ENCODE results near the gene PHF19. TPM values are rescaled to one million over a fixed set of nuclear protein-coding genes. Genes with fewer than 3 reads are reported as not detected.
A peak's percentile ranks its signal among the peaks of the same experiment; 100 is the strongest.

The PHF19 gene
- total RNA-seq, 1 experiment from 2014 or later: 47.0 TPM

DNA sequence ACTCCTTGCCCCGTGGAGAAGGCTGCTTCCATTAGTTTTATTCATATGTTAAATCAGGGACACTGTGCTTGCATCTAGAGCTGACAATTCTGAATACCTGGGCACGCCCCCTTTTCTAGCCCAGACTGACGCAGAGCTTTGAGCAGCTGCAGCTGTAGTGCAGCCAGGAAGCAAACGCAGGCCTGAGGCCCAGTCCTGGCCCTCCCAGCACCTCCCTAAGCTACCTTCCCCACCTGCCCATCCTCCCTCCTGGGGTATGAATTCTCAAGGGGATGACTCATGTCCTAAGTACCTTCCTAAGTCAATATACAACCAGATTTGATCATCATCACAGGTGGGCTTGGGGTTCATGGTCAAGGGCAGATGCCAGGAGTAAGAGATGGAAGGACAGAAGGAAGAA lies 3.5 kb downstream of the PHF19 start:
- DNase-seq (ENCODE audit: low spot score): peak; percentile 39

DNA sequence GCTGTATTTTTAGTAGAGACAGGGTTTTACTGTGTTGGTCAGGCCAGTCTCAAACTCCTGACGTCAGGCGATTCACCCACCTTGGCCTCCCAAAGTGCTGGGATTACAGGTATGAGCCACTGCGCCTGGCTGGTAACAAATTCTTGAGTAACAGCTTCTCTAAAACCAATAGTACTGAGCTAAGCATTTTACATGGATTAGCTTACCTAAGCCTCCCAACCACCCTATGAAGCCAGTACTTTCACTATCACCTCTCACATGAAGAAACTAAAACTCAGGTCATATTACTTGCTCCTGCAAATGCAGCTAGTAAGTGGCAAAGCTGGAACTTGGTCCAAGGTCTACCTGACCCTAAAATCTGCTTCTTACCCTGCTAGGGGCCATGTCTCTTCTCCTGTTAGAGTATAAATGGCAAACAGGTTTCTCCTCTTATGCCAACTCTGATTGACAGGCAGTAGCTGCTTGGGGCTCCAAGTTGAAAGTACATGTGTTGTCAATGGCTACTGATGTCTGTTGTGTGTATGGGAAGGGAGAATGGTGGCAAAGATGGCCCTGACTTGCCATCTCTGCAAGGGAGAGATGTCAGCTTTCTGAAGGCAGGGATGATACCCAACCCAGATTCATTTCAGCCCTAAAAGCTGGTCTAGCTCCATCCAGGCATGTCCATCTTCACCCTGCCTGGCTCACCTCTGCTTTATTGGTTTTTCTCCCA lies 4.0 kb downstream of the PHF19 start:
- DNase-seq (ENCODE audit: low spot score): no peak

DNA sequence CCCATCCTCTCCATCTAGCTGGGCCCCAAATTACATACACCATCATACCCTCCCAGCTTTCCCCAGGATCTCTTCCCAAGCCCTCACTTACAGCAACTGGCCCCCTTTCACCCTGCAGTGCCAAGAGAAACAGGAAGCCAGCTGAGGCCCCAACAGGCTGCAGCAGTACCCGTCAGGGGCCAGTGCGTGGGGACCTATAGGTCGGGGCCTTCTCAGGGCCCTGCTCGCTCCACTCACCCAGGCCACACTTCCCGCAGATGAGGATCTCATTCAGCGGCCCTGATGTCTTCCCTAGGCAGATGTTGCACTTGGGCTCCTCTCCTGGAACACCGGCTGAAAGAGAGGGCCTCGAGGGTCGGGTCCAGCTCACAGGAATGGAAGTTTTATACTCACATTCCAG lies 6.8 kb downstream of the PHF19 start:
- no peak for DNase-seq (ENCODE audit: low spot score)

DNA sequence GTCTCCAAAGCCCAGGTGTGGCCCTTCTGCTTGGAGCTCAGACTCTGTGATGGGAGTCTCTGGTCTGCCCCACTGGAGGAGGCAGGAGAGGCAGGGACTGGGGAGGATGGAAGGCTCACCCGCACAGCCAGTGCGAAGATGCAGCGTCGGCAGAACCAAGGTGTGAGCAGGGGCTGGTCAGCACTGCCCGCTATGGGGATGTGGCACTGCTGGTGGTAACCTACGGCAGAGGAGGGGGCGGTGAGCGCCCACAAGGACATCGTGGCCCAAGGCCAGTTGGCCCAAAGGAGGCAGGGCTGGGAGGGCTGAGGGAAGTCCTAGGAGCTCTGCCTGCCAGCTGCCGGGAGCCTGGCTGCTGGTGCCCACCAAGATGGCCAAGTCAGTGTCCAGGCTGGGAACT lies 7.3 kb downstream of the PHF19 start:
- no peak for DNase-seq (ENCODE audit: low spot score)

DNA sequence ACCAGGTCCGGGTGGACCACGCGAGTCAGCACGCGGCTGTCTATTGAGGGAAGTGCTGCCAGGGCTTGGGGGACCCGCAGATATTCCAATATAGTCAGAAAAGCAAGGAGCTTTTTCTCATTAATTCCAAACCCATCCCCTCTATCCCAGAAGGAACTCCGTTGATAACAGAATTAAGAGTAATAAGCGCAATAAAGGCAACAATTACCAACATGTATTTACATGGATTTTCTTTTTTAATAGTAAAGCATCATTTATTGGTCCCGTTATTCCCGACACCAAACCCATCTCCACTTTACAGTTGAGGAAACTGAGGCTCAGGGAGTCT lies 7.7 kb downstream of the PHF19 start:
- DNase-seq (ENCODE audit: low spot score): no peak

DNA sequence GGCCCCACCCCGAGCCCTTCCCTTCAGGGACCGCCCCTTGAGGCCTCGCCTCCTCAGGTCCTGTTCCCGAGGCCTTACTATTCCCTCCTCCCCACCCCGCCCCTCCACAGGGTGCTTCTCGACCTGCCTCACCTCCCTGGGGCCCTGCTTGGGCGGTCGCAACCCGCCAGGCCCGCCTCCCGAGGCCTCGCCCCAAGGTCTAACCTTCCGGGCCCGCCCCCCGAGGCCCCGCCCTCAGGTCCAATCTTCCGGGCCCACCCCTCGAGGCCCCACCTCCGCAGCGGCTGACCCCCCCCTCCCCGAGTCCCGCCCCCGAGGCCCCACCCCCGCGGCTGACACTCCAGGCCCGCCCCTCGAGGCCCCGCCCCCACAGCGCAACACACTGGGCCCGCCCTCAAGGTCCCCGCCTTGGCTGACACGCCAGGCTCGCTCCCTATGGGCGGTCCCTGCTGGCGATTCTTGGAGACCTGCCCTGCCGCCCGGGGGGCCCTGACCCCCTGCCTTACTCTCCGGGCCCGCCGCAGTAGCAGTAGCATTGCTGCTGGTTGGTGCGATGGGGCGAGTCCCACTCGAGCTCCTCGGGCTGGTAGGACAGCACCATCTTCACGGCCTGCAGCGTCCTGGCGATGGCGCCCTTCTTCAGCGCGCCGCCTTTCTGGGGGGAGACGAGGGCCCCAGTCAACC lies 8.2 kb downstream of the PHF19 start:
- DNase-seq (ENCODE audit: low spot score): peak; percentile 33

DNA sequence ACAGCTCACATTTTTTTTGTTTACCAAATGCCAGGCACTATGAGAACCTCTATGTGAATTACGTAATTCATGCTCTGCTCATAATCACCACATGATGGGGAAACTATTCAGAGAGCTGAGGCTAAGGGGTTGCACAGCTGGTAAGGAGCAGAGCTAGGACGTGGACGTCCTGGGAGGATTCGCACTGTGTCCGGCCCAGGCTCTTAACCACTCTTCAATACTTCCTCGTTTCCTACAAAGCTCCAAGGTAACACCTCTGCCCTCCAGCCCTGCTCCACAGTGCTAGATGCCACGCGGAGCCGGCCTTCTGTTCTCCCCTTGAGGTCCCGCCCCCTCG lies 8.7 kb downstream of the PHF19 start:
- no peak for DNase-seq (ENCODE audit: low spot score)

DNA sequence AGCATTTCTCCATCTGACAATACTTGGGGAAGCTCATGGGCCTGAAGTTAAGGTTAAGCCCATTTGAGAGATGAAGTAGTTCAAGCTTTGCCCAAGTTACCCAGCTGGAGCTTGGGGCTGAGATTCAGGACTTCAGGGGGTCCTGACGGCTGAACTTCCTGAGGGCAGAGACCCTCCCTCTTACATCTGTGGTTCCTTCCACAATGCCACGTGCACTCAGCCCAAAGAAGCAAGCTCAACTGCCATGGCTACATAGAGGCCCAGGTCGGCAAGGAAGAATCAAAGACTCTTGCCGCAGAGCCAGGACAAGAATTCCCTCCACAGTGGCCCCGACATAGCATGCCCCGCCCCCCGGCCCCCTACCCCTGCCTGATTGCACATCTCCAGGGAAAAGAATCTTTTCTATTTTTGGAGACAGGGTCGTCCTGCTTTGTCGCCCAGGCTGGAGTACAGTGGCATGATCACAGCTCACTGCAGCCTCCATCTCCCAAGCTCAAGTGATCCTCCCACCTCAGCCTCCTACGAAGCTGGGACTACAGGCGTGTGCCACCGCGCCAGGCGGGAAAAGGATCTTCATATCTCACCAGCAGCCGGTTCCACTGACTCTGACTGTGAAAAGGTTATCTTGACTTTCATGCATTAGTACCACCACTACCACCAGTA lies 9.2 kb downstream of the PHF19 start:
- no peak for DNase-seq (ENCODE audit: low spot score)

DNA sequence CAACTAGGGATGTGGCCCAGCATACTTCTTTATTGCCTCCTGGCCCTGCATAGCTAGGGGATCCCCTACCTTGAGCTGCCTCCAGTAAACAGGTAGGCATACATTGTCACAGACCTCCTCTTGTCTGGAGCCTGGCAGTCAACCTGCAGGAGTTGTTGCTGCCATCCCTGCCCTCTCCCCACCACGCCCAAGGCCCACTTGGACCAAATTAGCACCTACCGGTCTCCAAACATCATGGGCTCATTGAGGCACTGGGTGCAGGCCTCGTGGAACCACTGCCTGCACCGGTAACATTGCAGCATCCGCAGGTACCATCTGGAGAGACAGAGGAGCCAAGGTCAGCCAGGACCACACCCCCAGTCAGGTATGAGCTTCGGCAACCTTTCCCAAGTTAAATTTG lies 10.3 kb downstream of the PHF19 start:
- no peak for DNase-seq (ENCODE audit: low spot score)

DNA sequence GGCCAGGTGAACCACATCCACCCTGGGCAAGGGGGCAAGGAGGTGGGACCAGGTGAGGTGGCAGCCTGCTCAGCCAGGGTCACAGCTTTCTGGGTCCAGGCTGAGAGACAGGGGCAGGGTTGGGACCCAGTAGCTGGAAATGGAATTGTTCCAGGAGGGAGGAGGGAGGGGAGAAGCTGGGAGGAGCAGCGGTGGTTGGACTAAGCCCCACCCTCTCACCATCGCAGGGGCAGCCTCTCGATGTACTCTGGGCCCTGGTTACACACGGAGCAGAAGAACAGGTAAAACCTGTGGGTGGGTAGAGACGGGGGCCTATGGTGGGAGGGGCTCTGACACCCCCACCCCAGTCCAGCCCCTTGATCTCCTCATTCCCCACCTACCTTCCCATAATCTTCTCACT lies 11.2 kb downstream of the PHF19 start:
- no peak for DNase-seq (ENCODE audit: low spot score)

DNA sequence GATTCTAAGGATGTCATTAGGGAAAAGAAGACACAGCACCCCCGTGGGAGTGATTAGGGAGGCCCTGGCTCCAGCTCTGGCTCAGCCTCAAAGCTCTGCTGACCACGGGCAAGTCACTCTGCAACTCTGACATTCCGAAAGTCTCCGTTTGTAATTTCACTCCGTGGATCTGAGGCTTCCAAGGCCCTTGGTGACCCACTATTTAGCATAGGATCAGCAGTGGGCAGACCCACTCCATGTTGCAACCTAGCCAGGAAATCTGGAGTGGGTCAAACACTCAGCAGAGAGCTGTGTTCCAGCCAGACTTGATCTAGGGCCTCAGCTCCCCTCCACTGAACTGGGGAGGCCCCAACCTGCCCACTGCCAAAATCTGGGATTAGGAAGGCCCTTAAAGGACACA lies 11.8 kb downstream of the PHF19 start:
- DNase-seq (ENCODE audit: low spot score): no peak

DNA sequence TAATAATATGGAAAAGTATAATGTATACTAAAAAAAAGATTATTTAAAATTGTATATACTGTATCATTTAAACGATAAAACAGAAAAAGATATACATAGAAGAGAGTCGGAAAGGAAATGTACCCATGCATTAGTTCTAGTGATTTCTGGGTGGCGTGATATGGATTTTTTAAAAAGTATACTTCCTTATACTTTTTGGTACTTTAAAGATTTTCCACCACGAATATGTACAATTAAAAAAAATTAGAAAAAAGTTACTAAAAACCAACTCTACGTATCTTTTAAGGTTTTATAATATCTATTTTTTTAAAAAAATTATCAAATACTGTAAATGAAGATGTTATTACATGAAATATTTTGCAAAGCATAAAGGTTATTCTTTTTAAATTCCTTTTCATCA lies 12.3 kb downstream of the PHF19 start:
- no peak for DNase-seq (ENCODE audit: low spot score)

DNA sequence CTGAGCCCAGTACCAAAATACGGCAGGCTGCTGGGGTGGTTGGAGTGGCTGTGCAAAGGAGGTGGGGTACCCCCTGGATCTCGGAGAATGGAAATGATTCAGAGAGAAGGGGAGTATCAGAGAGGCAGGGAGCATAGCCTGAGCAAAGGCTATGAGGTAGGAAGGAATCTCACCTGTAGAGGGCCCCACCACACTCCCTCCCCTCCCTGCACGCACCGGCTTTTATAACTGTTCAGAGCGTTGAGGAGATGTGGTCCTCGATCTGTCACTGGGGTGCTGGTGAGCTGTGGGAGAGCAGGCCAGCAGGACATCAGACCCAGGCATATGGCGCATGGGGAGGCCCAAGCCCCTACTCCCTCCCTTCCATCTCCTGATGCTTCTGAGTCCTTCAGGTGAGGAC lies 13.2 kb downstream of the PHF19 start:
- DNase-seq (ENCODE audit: low spot score): no peak

DNA sequence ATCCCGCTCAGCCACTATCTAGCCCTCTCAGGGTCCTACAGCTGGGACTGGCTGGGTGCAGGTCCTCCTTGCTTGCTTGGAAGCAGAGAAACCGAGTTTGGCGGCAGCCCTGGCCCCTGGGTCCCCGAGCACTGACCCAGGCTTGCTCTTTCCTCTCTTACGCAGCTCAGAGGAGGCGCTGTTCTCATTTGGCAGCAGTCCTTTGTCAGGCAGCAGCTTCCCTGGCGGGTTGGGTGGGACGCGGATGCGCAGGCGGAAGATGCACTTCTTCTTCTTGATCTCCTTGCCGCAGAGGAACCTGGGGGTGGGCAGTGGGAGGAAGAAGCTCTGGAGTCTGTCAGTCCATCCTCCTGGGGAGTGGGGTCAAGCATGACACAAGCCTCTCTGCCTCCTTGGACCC lies 14.5 kb downstream of the PHF19 start:
- DNase-seq (ENCODE audit: low spot score): no peak

DNA sequence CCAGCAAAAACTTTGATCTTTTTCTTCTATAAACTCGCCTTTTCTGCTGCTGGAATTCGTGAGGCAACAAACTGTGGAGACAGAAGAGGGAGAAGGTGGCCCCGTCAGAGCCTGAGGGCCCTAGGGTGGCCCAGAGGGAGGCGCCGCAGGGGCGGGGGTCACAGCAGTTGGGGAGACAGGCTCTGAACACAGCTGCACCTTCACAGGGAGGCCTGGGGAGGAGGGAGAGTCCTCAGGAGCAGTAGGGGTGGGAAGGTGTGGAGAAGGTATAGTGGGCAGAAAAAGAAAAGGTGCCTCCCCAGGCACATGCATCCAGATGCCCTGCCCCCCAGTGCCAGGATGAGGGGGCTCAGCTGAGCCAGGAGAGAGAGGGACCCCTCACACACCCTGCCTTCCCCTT lies 15.1 kb downstream of the PHF19 start:
- no peak for DNase-seq (ENCODE audit: low spot score)

DNA sequence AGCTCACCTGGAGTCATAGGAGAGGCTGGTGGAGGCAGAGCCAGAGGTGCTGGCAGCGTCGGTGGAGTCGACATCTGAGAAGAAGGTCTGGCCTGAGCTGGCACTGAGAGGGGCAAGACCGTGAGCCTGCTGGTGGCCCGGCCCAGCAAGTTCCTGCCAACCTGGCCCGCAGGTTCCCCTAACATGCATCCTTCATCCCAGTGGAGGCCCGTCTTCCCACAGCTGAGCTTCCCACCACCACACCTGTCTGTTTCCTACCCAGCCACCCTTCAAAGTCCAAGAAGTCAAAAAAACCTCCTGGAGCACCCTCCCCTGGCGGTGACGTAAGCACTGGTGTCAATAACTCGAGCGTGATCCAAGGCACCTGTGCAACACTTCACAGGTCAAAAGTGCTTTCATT lies 16.9 kb downstream of the PHF19 start:
- DNase-seq (ENCODE audit: low spot score): no peak

DNA sequence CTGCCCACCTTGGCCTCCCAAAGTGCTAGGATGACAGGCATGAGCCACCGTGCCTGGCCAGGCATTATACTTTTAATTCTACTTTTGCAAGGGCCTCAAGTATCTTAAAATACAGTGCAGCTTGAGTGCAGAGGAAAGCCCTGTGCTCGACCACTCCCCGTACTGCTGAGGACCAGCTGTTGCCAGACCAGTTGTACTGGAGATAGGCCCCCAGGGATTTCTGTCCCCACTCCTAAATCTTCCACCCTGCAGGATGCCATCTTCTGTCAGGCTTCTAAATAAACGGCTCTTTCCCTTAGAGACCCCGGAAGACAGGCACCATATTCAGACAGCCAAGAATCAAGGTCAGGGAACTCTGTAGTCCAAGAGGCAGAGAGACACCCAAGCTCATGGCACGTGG lies 17.6 kb downstream of the PHF19 start:
- no peak for DNase-seq (ENCODE audit: low spot score)

DNA sequence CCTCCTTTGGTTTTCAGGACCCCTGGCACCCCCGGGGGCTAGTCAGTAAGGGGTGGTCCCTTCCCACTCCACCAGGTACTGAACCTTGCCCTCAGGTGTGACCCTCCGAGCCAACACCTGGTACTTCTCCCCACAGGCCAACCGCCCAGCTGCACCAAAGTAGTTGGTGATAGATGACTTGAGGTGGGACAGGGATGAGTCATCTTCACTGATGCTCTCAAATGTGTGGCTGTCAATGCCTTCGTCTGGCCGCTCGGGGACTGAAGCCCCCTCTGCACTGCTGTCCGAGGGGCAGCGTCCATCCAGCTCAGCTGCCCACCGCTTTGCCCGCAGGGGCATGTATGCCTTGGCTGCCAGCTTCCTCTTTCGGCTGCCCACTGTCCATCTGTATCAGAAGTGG lies 19.1 kb downstream of the PHF19 start:
- no peak for DNase-seq (ENCODE audit: low spot score)

DNA sequence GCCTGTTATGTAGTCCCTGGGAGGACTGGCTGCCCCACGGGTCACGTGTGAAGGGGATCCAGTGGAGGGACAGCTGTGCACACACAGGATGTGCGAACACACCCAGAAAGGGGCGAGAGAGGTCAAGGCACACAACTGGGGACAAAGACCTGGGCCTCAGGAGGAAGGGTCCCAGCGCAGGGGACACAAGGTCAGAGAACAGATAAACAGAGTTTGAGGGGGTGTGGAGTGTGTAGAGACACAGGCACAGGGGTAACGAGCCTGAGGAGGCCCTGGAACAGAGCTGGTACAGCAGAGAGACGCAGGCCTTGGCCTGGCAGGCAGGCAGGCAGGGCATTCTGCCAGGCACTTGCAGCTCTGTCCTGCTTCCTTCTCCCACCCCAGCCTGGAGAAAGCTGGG lies 19.5 kb downstream of the PHF19 start:
- no peak for DNase-seq (ENCODE audit: low spot score)

DNA sequence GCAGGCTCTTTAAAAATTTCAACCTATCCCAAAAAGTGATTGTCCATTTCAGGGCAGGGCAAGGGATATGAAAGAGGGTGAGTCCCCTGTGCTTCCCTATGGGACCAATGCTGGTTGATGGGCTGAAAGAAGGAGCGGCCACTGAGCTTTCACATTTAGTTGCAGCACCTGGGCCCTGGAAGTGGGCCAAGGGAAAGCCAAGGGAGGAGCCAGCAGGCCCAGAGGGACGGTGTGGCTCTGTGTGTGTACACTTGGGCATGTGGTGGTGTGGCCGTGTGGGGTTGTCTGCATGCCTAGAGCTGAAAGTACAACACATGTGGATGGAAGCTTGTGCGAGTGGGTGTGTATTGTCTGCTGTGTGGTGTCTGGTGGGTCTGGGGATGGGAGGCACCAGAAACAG lies 20.3 kb downstream of the PHF19 start:
- DNase-seq (ENCODE audit: low spot score): no peak

DNA sequence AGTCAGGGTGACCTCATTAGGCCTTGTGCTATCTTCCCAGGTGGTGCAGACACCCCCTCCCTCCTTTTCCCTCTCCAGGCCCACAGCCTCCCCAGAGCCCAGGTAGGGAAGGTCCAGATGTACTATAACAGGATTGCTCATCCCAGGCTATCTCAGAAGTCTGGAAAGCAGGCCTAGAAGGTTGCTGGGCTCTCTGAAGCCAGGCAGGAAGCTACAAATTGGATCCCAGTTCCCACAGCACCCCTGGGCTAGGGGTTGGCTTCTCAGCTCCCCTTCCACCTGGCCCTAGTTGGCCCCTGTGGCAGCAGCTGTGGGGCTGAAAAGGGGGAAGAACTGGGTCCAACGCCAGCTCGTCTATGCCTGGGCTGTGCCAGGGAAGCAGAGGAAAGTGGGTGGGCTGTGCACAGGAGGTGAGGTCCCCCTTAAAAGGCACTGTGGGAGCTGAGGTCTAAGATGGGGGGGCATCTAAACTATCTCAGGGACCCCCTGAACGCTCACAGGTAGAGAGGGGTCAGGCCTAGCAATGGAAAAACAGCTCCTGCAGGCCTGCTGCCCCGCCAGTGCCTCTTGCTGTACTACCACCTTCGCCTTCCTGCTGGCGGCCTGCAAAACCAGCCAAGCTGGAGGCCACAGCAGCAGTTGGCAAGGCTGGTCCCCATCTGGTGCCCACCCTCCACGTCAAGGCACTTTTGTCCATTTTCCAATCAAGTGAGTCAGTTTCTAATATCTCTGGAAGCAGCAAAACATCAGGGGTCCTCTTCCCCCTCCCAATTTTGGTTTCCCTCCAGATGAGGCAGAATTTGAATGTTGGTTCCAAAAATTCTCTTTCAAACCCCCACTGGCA lies 20.9 kb downstream of the PHF19 start:
- DNase-seq (ENCODE audit: low spot score): no peak

DNA sequence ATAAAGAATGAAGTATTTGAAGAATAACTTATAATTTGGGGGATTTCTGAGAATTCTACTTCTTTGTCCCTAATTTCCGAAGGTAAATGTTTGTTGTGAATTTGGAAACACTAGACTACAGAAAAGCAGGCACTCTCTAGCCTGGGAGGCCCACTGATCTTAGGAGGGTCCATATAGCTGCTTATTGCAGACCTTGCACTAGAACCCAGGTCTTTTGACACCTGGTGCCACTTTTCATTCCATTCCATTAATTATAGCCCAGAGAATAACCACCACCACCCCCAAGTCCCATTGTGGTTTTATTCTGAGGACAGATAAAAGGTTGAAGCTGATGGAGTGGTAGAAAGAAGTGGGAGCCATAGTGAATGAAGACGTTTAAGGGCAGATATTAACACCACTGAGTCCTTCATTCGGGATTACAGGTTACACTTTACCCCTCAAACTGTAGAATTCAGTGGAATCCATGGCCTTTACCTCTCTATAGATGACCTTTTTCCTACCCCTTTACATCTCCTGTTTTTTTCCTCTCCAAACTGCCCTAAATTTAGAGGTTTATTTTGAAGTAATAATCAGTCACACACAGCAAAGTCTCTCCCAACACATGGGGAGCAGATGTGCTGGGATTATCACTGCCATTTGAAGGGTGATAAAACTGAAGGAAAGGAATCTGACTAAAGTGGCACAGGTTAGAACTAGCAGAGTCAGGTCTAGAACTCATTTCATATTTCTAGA lies 22.2 kb downstream of the PHF19 start:
- no peak for DNase-seq (ENCODE audit: low spot score)
